Hippocampal formation (tissue), 2 donors: Measurements from ENCODE around the gene NMUR1.

Source experiments
- DNase-seq, 2 donors: peaks; one replicate each; lab custom pipeline; 2025; lab: John Stamatoyannopoulos, UW

The NMUR1 gene

GRCh38 chr2:231483398-231484329 lies 46.6 kb downstream of the NMUR1 start:
- DNase-seq: no peak

- DNase-seq: peak; percentile 14 to 57
Observed at GRCh38 chr2:231482806-231483391, 47.3 kb downstream of the NMUR1 start.

GRCh38 chr2:231480781-231481180 lies 49.5 kb downstream of the NMUR1 start:
- DNase-seq: no peak

- DNase-seq: no peak
Observed at GRCh38 chr2:231479455-231479854, 50.8 kb downstream of the NMUR1 start.

GRCh38 chr2:231476920-231477319 lies 53.3 kb downstream of the NMUR1 start:
- DNase-seq: no peak

- no peak for DNase-seq
Observed at GRCh38 chr2:231475965-231476364, 54.3 kb downstream of the NMUR1 start.
